H1 (cell line): ENCODE results near the gene CNDP1. TPM values are rescaled to one million over a fixed set of nuclear protein-coding genes. Genes with fewer than 3 reads are reported as not detected.

Experiments used
- CTCF ChIA-PET: fragments of 300-600 bp; sonication (Branson Sonifier 250); formaldehyde crosslinking; loops from one replicate; lab custom pipeline; 2021; ENCODE audit not compliant: partially characterized antibody; lab: Charles Lee
- POLR2A ChIA-PET: fragments of 300-600 bp; sonication (Branson Sonifier 250); formaldehyde crosslinking; loops from one replicate; lab custom pipeline; 2021; ENCODE audit warnings: inconsistent platforms; ENCODE audit not compliant: partially characterized antibody; lab: Charles Lee
- DNase-seq, 2 experiments: peaks; one replicate each; pipeline versions ENCODE4 v3.0.0 to v3.0.0-alpha.2; 2010 to 2022; ENCODE audit warnings: low spot score in 2 of 2, low read depth in 1 of 2, mixed read lengths in 1 of 2
- FAIRE-seq: peaks from 2 replicates; lab custom pipeline; 2011; peaks lifted over from hg19 to GRCh38; lab: Jason Lieb, UNC
- H2AFZ ChIP-seq: 2 replicates; pipeline ENCODE4 v1.8.1; 2012; ENCODE audit warnings: low read length, inconsistent platforms
- H2AK5ac ChIP-seq: 2 replicates; pipeline ENCODE4 v1.6.1; 2013; ENCODE audit warnings: low read depth, low read length
- H2BK120ac ChIP-seq: replicated peaks from 2 replicates; pipeline ENCODE3; 2013; ENCODE audit warnings: low read depth, low read length, inconsistent platforms
- H2BK12ac ChIP-seq: 2 replicates; pipeline ENCODE4 v1.6.1; 2013; ENCODE audit warnings: low read depth, low read length
- H2BK15ac ChIP-seq: 2 replicates; pipeline ENCODE4 v1.6.1; 2013; ENCODE audit warnings: low read length
- H2BK20ac ChIP-seq: 2 replicates; pipeline ENCODE4 v1.6.1; 2013; ENCODE audit warnings: low read length
- H2BK5ac ChIP-seq: 2 replicates; pipeline ENCODE4 v1.6.1; 2013; ENCODE audit warnings: low read depth, low read length
- H3K14ac ChIP-seq: 2 replicates; pipeline ENCODE4 v1.6.1; 2013; ENCODE audit warnings: inconsistent platforms; ENCODE audit not compliant: insufficient read length
- H3K18ac ChIP-seq: 2 replicates; pipeline ENCODE4 v1.6.1; 2013; ENCODE audit warnings: low read length; ENCODE audit errors: extremely low read depth
- H3K23ac ChIP-seq: 2 replicates; pipeline ENCODE4 v1.6.1; 2013; ENCODE audit warnings: inconsistent platforms; ENCODE audit not compliant: insufficient read length
- H3K23me2 ChIP-seq: 2 replicates; pipeline ENCODE4 v1.6.1; 2013; ENCODE audit warnings: low read depth, low read length
- H3K27ac ChIP-seq: 2 replicates; pipeline ENCODE4 v1.6.1; 2011; ENCODE audit warnings: low read depth, low read length, inconsistent platforms
- H3K27me3 ChIP-seq, 4 experiments: replicated peaks in 1 of 4; 1 replicate in 1 of 4; 2 replicates in 3 of 4; pipeline versions ENCODE4 v1.6.1 to v1.8.1; 2011 to 2013; ENCODE audit warnings: low read length in 3 of 4, mild to moderate bottlenecking in 3 of 4, inconsistent platforms in 2 of 4, mixed read lengths in 2 of 4, moderate library complexity in 1 of 4; ENCODE audit not compliant: control insufficient read depth in 3 of 4, insufficient read depth in 3 of 4; ENCODE audit errors: extremely low read depth in 1 of 4
- H3K36me3 ChIP-seq, 4 experiments: 2 replicates each; pipeline versions ENCODE4 v1.6.1 to v1.8.1; 2011 to 2013; ENCODE audit warnings: mild to moderate bottlenecking in 4 of 4, low read length in 3 of 4, moderate library complexity in 2 of 4, control low read depth in 1 of 4, inconsistent platforms in 1 of 4; ENCODE audit not compliant: insufficient read depth in 4 of 4, control insufficient read depth in 2 of 4
- H3K4ac ChIP-seq: replicated peaks from 2 replicates; pipeline ENCODE3; 2013; ENCODE audit warnings: low read length, low read depth, mixed read lengths, inconsistent platforms; ENCODE audit not compliant: insufficient read length
- H3K4me1 ChIP-seq, 4 experiments: replicated peaks in 1 of 4; 1 replicate in 1 of 4; 2 replicates in 3 of 4; pipeline versions ENCODE4 v1.6.1 to v1.8.1; 2011 to 2013; ENCODE audit warnings: low read length in 3 of 4, inconsistent platforms in 2 of 4, mixed read lengths in 1 of 4; ENCODE audit not compliant: insufficient read depth in 4 of 4, control insufficient read depth in 3 of 4
- H3K4me2 ChIP-seq, 2 experiments: 2 replicates each; pipeline versions ENCODE4 v1.6.1 to v1.8.1; 2011 to 2013; ENCODE audit warnings: low read depth in 2 of 2, low read length in 2 of 2, control low read depth in 1 of 2, inconsistent platforms in 1 of 2, mild to moderate bottlenecking in 1 of 2; ENCODE audit not compliant: insufficient read depth in 1 of 2
- H3K4me3 ChIP-seq, 4 experiments: fragments of 200-600, 300-600 bp in 1 of 4; sonication (generic), shearing (Covaris generic), sonication (Bioruptor Twin) in 1 of 4; 2 replicates each; pipeline versions ENCODE4 v1.5.1 to v1.8.1; 2011 to 2016; ENCODE audit warnings: low read length in 4 of 4, low read depth in 3 of 4, control low read depth in 2 of 4, inconsistent platforms in 2 of 4, mild to moderate bottlenecking in 2 of 4, mixed read lengths in 1 of 4, moderate library complexity in 1 of 4; ENCODE audit not compliant: insufficient read depth in 2 of 4; ENCODE audit errors: extremely low read depth in 1 of 4
- H3K56ac ChIP-seq: replicated peaks from 2 replicates; pipeline ENCODE3; 2013; ENCODE audit warnings: low read depth, mild to moderate bottlenecking, mixed read lengths, low read length, inconsistent platforms; ENCODE audit not compliant: insufficient read length
- H3K79me1 ChIP-seq: 2 replicates; pipeline ENCODE4 v1.6.1; 2013; ENCODE audit warnings: low read depth, low read length, control low read depth
- H3K79me2 ChIP-seq, 2 experiments: 2 replicates each; pipeline versions ENCODE4 v1.6.1 to v1.8.1; 2012 to 2013; ENCODE audit warnings: low read length in 2 of 2, mild to moderate bottlenecking in 2 of 2, inconsistent platforms in 1 of 2; ENCODE audit not compliant: insufficient read depth in 2 of 2, control insufficient read depth in 1 of 2
- H3K9ac ChIP-seq, 4 experiments: replicated peaks in 1 of 4; 1 replicate in 1 of 4; 2 replicates in 3 of 4; pipeline versions ENCODE4 v1.6.1 to v1.8.1; 2011 to 2013; ENCODE audit warnings: low read depth in 3 of 4, low read length in 3 of 4, control low read depth in 2 of 4, mild to moderate bottlenecking in 2 of 4, moderate library complexity in 2 of 4, inconsistent platforms in 1 of 4; ENCODE audit errors: extremely low read depth in 1 of 4
- H3K9me3 ChIP-seq, 2 experiments: 2 replicates each; pipeline versions ENCODE4 v1.6.1 to v1.8.1; 2012 to 2013; ENCODE audit warnings: mild to moderate bottlenecking in 2 of 2, moderate library complexity in 2 of 2, control low read depth in 1 of 2, inconsistent platforms in 1 of 2, low read depth in 1 of 2, low read length in 1 of 2, mixed read lengths in 1 of 2; ENCODE audit not compliant: insufficient read depth in 2 of 2
- H4K20me1 ChIP-seq, 2 experiments: replicated peaks in 1 of 2; 2 replicates each; pipeline versions ENCODE3 to v1.8.1; 2011 to 2013; ENCODE audit warnings: inconsistent platforms in 2 of 2, low read length in 2 of 2, mild to moderate bottlenecking in 1 of 2; ENCODE audit not compliant: insufficient read depth in 2 of 2, control insufficient read depth in 1 of 2
- H4K5ac ChIP-seq: 2 replicates; pipeline ENCODE4 v1.6.1; 2013; ENCODE audit warnings: low read length, low read depth, mixed read lengths, inconsistent platforms; ENCODE audit not compliant: insufficient read length
- H4K8ac ChIP-seq: 2 replicates; pipeline ENCODE4 v1.8.0; 2013; ENCODE audit warnings: mild to moderate bottlenecking, moderate library complexity, low read length, inconsistent platforms; ENCODE audit not compliant: insufficient read depth; ENCODE audit errors: extremely low read depth
- H4K91ac ChIP-seq: replicated peaks from 2 replicates; pipeline ENCODE3; 2013; ENCODE audit warnings: low read length, mixed read lengths, inconsistent platforms; ENCODE audit not compliant: insufficient read length
- CEBPB ChIP-seq: IDR thresholded peaks from 2 replicates; pipeline ENCODE4 v1.6.1; 2012; ENCODE audit warnings: low read depth, low read length
- CREB1 ChIP-seq: IDR thresholded peaks from 2 replicates; pipeline ENCODE4 v1.6.1; 2012; ENCODE audit warnings: inconsistent platforms
- SAP30 ChIP-seq: fragments of 300-600 bp; sonication (generic); IDR thresholded peaks from 2 replicates; pipeline ENCODE4 v1.7.1; 2012; ENCODE audit warnings: low read length, moderate library complexity, mild to moderate bottlenecking, inconsistent platforms; ENCODE audit not compliant: insufficient read depth, insufficient replicate concordance
- SRF ChIP-seq: IDR thresholded peaks from 2 replicates; pipeline ENCODE4 v1.6.1; 2011; ENCODE audit warnings: mild to moderate bottlenecking, low read depth, low read length, moderate library complexity
- WGBS, 2 experiments: shearing (Covaris generic) in 1 of 2; methylation state at CpG; one replicate each; pipeline versions ENCODE4 v1.1.6 to v1.1.7; 2013 to 2015; ENCODE audit warnings: low lambda C conversion rate in 2 of 2, mixed read lengths in 2 of 2, inconsistent platforms in 1 of 2, low coverage in 1 of 2, missing lambda C conversion rate in 1 of 2; ENCODE audit not compliant: insufficient replicate concordance in 2 of 2, insufficient coverage in 1 of 2, insufficient read length in 1 of 2; ENCODE audit errors: extremely low coverage in 1 of 2, missing lambda C conversion rate in 1 of 2; 5-methylcytosine and 5-hydroxymethylcytosine counted together
- polyA plus RNA-seq, 7 experiments: library from polyadenylated mRNA; depleted of rRNA in 3 of 7; stranded (reverse) in 5 of 7; unstranded in 2 of 7; fragments of >200 nt in 5 of 7; fragments of 200-250 nt in 2 of 7; gene quantifications; 1 replicate in 5 of 7; 2 replicates in 1 of 7; 4 replicates in 1 of 7; pipeline versions ENCODE4 v1.2.1 to v1.2.3, GENCODE V29; 2011 to 2013; ENCODE audit warnings: missing spikeins in 2 of 7, mixed read lengths in 2 of 7
- total RNA-seq: library from RNA; stranded (reverse); fragmentation: NEBNext Ultra II Directional; extraction: Animal tissue kit (Norgen Biotek cat#: 25700); gene quantifications from 2 replicates; pipeline ENCODE4 v1.2.1, GENCODE V29; 2021
- TF ChIP-seq, protein P1 (sequence below): IDR thresholded peaks from 2 replicates; pipeline ENCODE4 v1.6.1; 2011; ENCODE audit warnings: low read length, improper control_type of control experiment

Gene CNDP1
- total and polyA plus RNA-seq, 2 of the 8 experiments (the other 6 are each of a cell fraction or from before 2014, with no cell fraction given) = 0.09 TPM; not detected in 1

DNA sequence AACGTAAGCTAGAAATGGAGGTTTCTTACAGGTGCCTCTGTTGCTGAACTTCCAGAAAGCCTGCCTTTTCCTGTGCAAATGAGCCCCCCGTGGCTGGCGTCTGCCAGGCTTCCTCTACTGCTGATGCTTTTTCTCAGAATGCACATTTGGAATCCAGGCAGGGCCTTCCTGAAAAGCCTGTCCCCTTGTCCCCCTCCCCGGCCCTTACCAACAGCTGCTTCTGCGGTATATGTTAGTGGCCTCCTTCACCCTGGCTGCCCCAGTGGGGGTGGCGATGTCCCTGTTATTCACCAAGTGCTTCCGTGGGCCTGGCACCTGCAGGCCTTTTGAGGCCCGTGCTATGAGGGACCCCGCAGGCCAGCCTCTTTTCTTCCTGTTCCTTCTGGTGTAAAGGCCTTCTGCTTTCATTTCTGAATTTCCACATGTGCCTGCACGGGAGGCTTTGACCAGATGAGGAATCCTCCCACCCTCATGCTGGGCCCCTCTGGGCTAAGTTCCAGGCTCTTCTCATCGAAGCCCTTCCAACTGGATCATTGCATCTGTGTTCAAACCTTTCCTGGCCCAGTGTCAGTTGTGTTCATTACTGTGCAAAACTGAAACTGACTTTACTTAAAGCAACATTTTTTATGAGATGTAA is 27.7 kb upstream of the CNDP1 start:
- POLR2A ChIA-PET = interaction anchor here (2.9 to 4.6 kb wide), 2 partner anchors 10 kb away, joined by 19 to 31 read pairs; partner anchors contain the start of gene CNDP2
- no peak for TF ChIP-seq CREB1
- TF ChIP-seq SRF = no peak
- TF ChIP-seq SAP30 = no peak
- TF ChIP-seq, protein P1, sequence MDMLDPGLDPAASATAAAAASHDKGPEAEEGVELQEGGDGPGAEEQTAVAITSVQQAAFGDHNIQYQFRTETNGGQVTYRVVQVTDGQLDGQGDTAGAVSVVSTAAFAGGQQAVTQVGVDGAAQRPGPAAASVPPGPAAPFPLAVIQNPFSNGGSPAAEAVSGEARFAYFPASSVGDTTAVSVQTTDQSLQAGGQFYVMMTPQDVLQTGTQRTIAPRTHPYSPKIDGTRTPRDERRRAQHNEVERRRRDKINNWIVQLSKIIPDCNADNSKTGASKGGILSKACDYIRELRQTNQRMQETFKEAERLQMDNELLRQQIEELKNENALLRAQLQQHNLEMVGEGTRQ = no peak
- no peak for TF ChIP-seq CEBPB
- H4K91ac ChIP-seq = no peak overlapping the region
- H3K14ac ChIP-seq = no peak overlapping the region
- H2BK15ac ChIP-seq = no peak overlapping the region
- H2BK12ac ChIP-seq = no peak overlapping the region
- H2BK5ac ChIP-seq = no peak overlapping the region
- H3K79me1 ChIP-seq = peaks cover 4% of the 10 kb centered on the region
- WGBS, 2 experiments = 84% methylated on average over 11 of the region's 11 CpGs; no CpG with 5 or more reads in 1 of the 2 experiments
- no peak overlapping the region for H3K27ac ChIP-seq
- H3K27me3 ChIP-seq = no peaks in the 10 kb centered on the region
- H3K79me2 ChIP-seq = no peaks in the 10 kb centered on the region; a peak in 1 of 4 replicates
- CTCF ChIA-PET = interaction anchor here (0.8 to 2.2 kb wide), 3 partner anchors 10 to 309 kb away, joined by 4 to 9 read pairs (median 4); no protein-coding TSS in a partner anchor
- H3K23ac ChIP-seq = no peak overlapping the region
- H3K9me3 ChIP-seq = no peaks in the 10 kb centered on the region
- H2AK5ac ChIP-seq = no peak overlapping the region
- no peak for DNase-seq
- H4K5ac ChIP-seq = no peak overlapping the region
- peaks cover 17 to 84% (median 58%) of the 10 kb centered on the region in 4 experiments for H3K36me3 ChIP-seq
- H3K56ac ChIP-seq = no peak overlapping the region
- H3K4me3 ChIP-seq = no peak overlapping the region
- H2BK20ac ChIP-seq = no peak overlapping the region
- FAIRE-seq = no peak
- no peak overlapping the region for H3K4ac ChIP-seq
- no peak overlapping the region for H3K4me2 ChIP-seq
- H3K18ac ChIP-seq = no peak overlapping the region
- H2BK120ac ChIP-seq = no peak overlapping the region
- H3K4me1 ChIP-seq = peaks cover 0 to 3% (median 2%) of the 10 kb centered on the region in 4 experiments; a peak in 4 of 7 replicates
- H3K23me2 ChIP-seq = no peaks in the 10 kb centered on the region
- H2AFZ ChIP-seq = no peak overlapping the region
- H4K20me1 ChIP-seq = peaks cover 13 to 19% of the 10 kb centered on the region in 2 experiments
- no peak overlapping the region for H3K9ac ChIP-seq
- H4K8ac ChIP-seq = no peak overlapping the region
